H1 (cell line): ENCODE results near the gene BBC3. TPM values are rescaled to one million over a fixed set of nuclear protein-coding genes. Genes with fewer than 3 reads are reported as not detected.

Source experiments
- CTCF ChIA-PET: fragments of 300-600 bp; sonication (Branson Sonifier 250); formaldehyde crosslinking; loops from one replicate; lab custom pipeline; 2021; ENCODE audit not compliant: partially characterized antibody; lab: Charles Lee
- POLR2A ChIA-PET: fragments of 300-600 bp; sonication (Branson Sonifier 250); formaldehyde crosslinking; loops from one replicate; lab custom pipeline; 2021; ENCODE audit warnings: inconsistent platforms; ENCODE audit not compliant: partially characterized antibody; lab: Charles Lee
- DNase-seq, 2 experiments: peaks; one replicate each; pipeline versions ENCODE4 v3.0.0 to v3.0.0-alpha.2; 2010 to 2022; ENCODE audit warnings: low spot score in 2 of 2, low read depth in 1 of 2, mixed read lengths in 1 of 2
- FAIRE-seq: peaks from 2 replicates; lab custom pipeline; 2011; peaks lifted over from hg19 to GRCh38; lab: Jason Lieb, UNC
- H2AFZ ChIP-seq: 2 replicates; pipeline ENCODE4 v1.8.1; 2012; ENCODE audit warnings: low read length, inconsistent platforms
- H2AK5ac ChIP-seq: 2 replicates; pipeline ENCODE4 v1.6.1; 2013; ENCODE audit warnings: low read depth, low read length
- H2BK120ac ChIP-seq: replicated peaks from 2 replicates; pipeline ENCODE3; 2013; ENCODE audit warnings: low read depth, low read length, inconsistent platforms
- H2BK12ac ChIP-seq: 2 replicates; pipeline ENCODE4 v1.6.1; 2013; ENCODE audit warnings: low read depth, low read length
- H2BK15ac ChIP-seq: 2 replicates; pipeline ENCODE4 v1.6.1; 2013; ENCODE audit warnings: low read length
- H2BK20ac ChIP-seq: 2 replicates; pipeline ENCODE4 v1.6.1; 2013; ENCODE audit warnings: low read length
- H2BK5ac ChIP-seq: 2 replicates; pipeline ENCODE4 v1.6.1; 2013; ENCODE audit warnings: low read depth, low read length
- H3K14ac ChIP-seq: 2 replicates; pipeline ENCODE4 v1.6.1; 2013; ENCODE audit warnings: inconsistent platforms; ENCODE audit not compliant: insufficient read length
- H3K18ac ChIP-seq: 2 replicates; pipeline ENCODE4 v1.6.1; 2013; ENCODE audit warnings: low read length; ENCODE audit errors: extremely low read depth
- H3K23ac ChIP-seq: 2 replicates; pipeline ENCODE4 v1.6.1; 2013; ENCODE audit warnings: inconsistent platforms; ENCODE audit not compliant: insufficient read length
- H3K23me2 ChIP-seq: 2 replicates; pipeline ENCODE4 v1.6.1; 2013; ENCODE audit warnings: low read depth, low read length
- H3K27ac ChIP-seq: 2 replicates; pipeline ENCODE4 v1.6.1; 2011; ENCODE audit warnings: low read depth, low read length, inconsistent platforms
- H3K27me3 ChIP-seq, 4 experiments: replicated peaks in 1 of 4; 1 replicate in 1 of 4; 2 replicates in 3 of 4; pipeline versions ENCODE4 v1.6.1 to v1.8.1; 2011 to 2013; ENCODE audit warnings: low read length in 3 of 4, mild to moderate bottlenecking in 3 of 4, inconsistent platforms in 2 of 4, mixed read lengths in 2 of 4, moderate library complexity in 1 of 4; ENCODE audit not compliant: control insufficient read depth in 3 of 4, insufficient read depth in 3 of 4; ENCODE audit errors: extremely low read depth in 1 of 4
- H3K36me3 ChIP-seq, 4 experiments: 2 replicates each; pipeline versions ENCODE4 v1.6.1 to v1.8.1; 2011 to 2013; ENCODE audit warnings: mild to moderate bottlenecking in 4 of 4, low read length in 3 of 4, moderate library complexity in 2 of 4, control low read depth in 1 of 4, inconsistent platforms in 1 of 4; ENCODE audit not compliant: insufficient read depth in 4 of 4, control insufficient read depth in 2 of 4
- H3K4ac ChIP-seq: replicated peaks from 2 replicates; pipeline ENCODE3; 2013; ENCODE audit warnings: low read length, low read depth, mixed read lengths, inconsistent platforms; ENCODE audit not compliant: insufficient read length
- H3K4me1 ChIP-seq, 4 experiments: replicated peaks in 1 of 4; 1 replicate in 1 of 4; 2 replicates in 3 of 4; pipeline versions ENCODE4 v1.6.1 to v1.8.1; 2011 to 2013; ENCODE audit warnings: low read length in 3 of 4, inconsistent platforms in 2 of 4, mixed read lengths in 1 of 4; ENCODE audit not compliant: insufficient read depth in 4 of 4, control insufficient read depth in 3 of 4
- H3K4me2 ChIP-seq, 2 experiments: 2 replicates each; pipeline versions ENCODE4 v1.6.1 to v1.8.1; 2011 to 2013; ENCODE audit warnings: low read depth in 2 of 2, low read length in 2 of 2, control low read depth in 1 of 2, inconsistent platforms in 1 of 2, mild to moderate bottlenecking in 1 of 2; ENCODE audit not compliant: insufficient read depth in 1 of 2
- H3K4me3 ChIP-seq, 4 experiments: fragments of 200-600, 300-600 bp in 1 of 4; sonication (generic), shearing (Covaris generic), sonication (Bioruptor Twin) in 1 of 4; 2 replicates each; pipeline versions ENCODE4 v1.5.1 to v1.8.1; 2011 to 2016; ENCODE audit warnings: low read length in 4 of 4, low read depth in 3 of 4, control low read depth in 2 of 4, inconsistent platforms in 2 of 4, mild to moderate bottlenecking in 2 of 4, mixed read lengths in 1 of 4, moderate library complexity in 1 of 4; ENCODE audit not compliant: insufficient read depth in 2 of 4; ENCODE audit errors: extremely low read depth in 1 of 4
- H3K56ac ChIP-seq: replicated peaks from 2 replicates; pipeline ENCODE3; 2013; ENCODE audit warnings: low read depth, mild to moderate bottlenecking, mixed read lengths, low read length, inconsistent platforms; ENCODE audit not compliant: insufficient read length
- H3K79me1 ChIP-seq: 2 replicates; pipeline ENCODE4 v1.6.1; 2013; ENCODE audit warnings: low read depth, low read length, control low read depth
- H3K79me2 ChIP-seq, 2 experiments: 2 replicates each; pipeline versions ENCODE4 v1.6.1 to v1.8.1; 2012 to 2013; ENCODE audit warnings: low read length in 2 of 2, mild to moderate bottlenecking in 2 of 2, inconsistent platforms in 1 of 2; ENCODE audit not compliant: insufficient read depth in 2 of 2, control insufficient read depth in 1 of 2
- H3K9ac ChIP-seq, 4 experiments: replicated peaks in 1 of 4; 1 replicate in 1 of 4; 2 replicates in 3 of 4; pipeline versions ENCODE4 v1.6.1 to v1.8.1; 2011 to 2013; ENCODE audit warnings: low read depth in 3 of 4, low read length in 3 of 4, control low read depth in 2 of 4, mild to moderate bottlenecking in 2 of 4, moderate library complexity in 2 of 4, inconsistent platforms in 1 of 4; ENCODE audit errors: extremely low read depth in 1 of 4
- H3K9me3 ChIP-seq, 2 experiments: 2 replicates each; pipeline versions ENCODE4 v1.6.1 to v1.8.1; 2012 to 2013; ENCODE audit warnings: mild to moderate bottlenecking in 2 of 2, moderate library complexity in 2 of 2, control low read depth in 1 of 2, inconsistent platforms in 1 of 2, low read depth in 1 of 2, low read length in 1 of 2, mixed read lengths in 1 of 2; ENCODE audit not compliant: insufficient read depth in 2 of 2
- H4K20me1 ChIP-seq, 2 experiments: replicated peaks in 1 of 2; 2 replicates each; pipeline versions ENCODE3 to v1.8.1; 2011 to 2013; ENCODE audit warnings: inconsistent platforms in 2 of 2, low read length in 2 of 2, mild to moderate bottlenecking in 1 of 2; ENCODE audit not compliant: insufficient read depth in 2 of 2, control insufficient read depth in 1 of 2
- H4K5ac ChIP-seq: 2 replicates; pipeline ENCODE4 v1.6.1; 2013; ENCODE audit warnings: low read length, low read depth, mixed read lengths, inconsistent platforms; ENCODE audit not compliant: insufficient read length
- H4K8ac ChIP-seq: 2 replicates; pipeline ENCODE4 v1.8.0; 2013; ENCODE audit warnings: mild to moderate bottlenecking, moderate library complexity, low read length, inconsistent platforms; ENCODE audit not compliant: insufficient read depth; ENCODE audit errors: extremely low read depth
- H4K91ac ChIP-seq: replicated peaks from 2 replicates; pipeline ENCODE3; 2013; ENCODE audit warnings: low read length, mixed read lengths, inconsistent platforms; ENCODE audit not compliant: insufficient read length
- CBX5 ChIP-seq: fragments of 300-800, 300-1000 bp; sonication (generic); IDR thresholded peaks from 2 replicates; pipeline ENCODE4 v1.7.1; 2016; ENCODE audit warnings: antibody characterized with exemption, low read length, low read depth
- CREB1 ChIP-seq: IDR thresholded peaks from 2 replicates; pipeline ENCODE4 v1.6.1; 2012; ENCODE audit warnings: inconsistent platforms
- EP300 ChIP-seq, 2 experiments: IDR thresholded peaks; 1 replicate in 1 of 2; 2 replicates in 1 of 2; pipeline ENCODE4 v1.6.1; 2011 to 2012; ENCODE audit warnings: low read depth in 2 of 2, low read length in 2 of 2, mild to moderate bottlenecking in 2 of 2, borderline replicate concordance in 1 of 2, inconsistent platforms in 1 of 2, moderate library complexity in 1 of 2
- FOSL1 ChIP-seq: IDR thresholded peaks from 2 replicates; pipeline ENCODE4 v1.6.1; 2011; ENCODE audit warnings: mild to moderate bottlenecking, low read depth, low read length, moderate library complexity; ENCODE audit not compliant: insufficient read depth
- HDAC2 ChIP-seq, 2 experiments: fragments of 300-600 bp in 1 of 2; sonication (generic) in 1 of 2; IDR thresholded peaks; 2 replicates each; pipeline ENCODE4 v1.6.1; 2011 to 2012; ENCODE audit warnings: low read depth in 2 of 2, low read length in 2 of 2, mild to moderate bottlenecking in 2 of 2, moderate library complexity in 2 of 2, borderline replicate concordance in 1 of 2, inconsistent platforms in 1 of 2
- JUN ChIP-seq: IDR thresholded peaks from 2 replicates; pipeline ENCODE4 v1.6.1; 2011; ENCODE audit warnings: low read depth, mild to moderate bottlenecking, improper control_type of control experiment, low read length
- KDM4A ChIP-seq: IDR thresholded peaks from one replicate; pipeline ENCODE4 v1.7.1; 2012; ENCODE audit warnings: low read depth, mild to moderate bottlenecking, moderate library complexity, low read length, inconsistent platforms; ENCODE audit not compliant: severe bottlenecking
- KDM5A ChIP-seq: fragments of 200-600 bp; IDR thresholded peaks from 2 replicates; pipeline ENCODE4 v1.7.1; 2012; ENCODE audit warnings: mild to moderate bottlenecking, low read length, inconsistent platforms, mixed read lengths
- POLR2AphosphoS5 ChIP-seq: IDR thresholded peaks from 2 replicates; pipeline ENCODE4 v1.6.1; 2011; ENCODE audit warnings: low read depth, low read length
- RBBP5 ChIP-seq: IDR thresholded peaks from 2 replicates; pipeline ENCODE4 v1.7.1; 2012; ENCODE audit warnings: low read depth, mild to moderate bottlenecking, inconsistent platforms, low read length, moderate library complexity, borderline replicate concordance
- SP1 ChIP-seq: IDR thresholded peaks from 2 replicates; pipeline ENCODE4 v1.6.1; 2011; ENCODE audit warnings: low read depth, low read length
- YY1 ChIP-seq: IDR thresholded peaks from 2 replicates; pipeline ENCODE4 v1.6.1; 2011; ENCODE audit warnings: low read depth, mild to moderate bottlenecking, low read length
- WGBS, 2 experiments: shearing (Covaris generic) in 1 of 2; methylation state at CpG; one replicate each; pipeline versions ENCODE4 v1.1.6 to v1.1.7; 2013 to 2015; ENCODE audit warnings: low lambda C conversion rate in 2 of 2, mixed read lengths in 2 of 2, inconsistent platforms in 1 of 2, low coverage in 1 of 2, missing lambda C conversion rate in 1 of 2; ENCODE audit not compliant: insufficient replicate concordance in 2 of 2, insufficient coverage in 1 of 2, insufficient read length in 1 of 2; ENCODE audit errors: extremely low coverage in 1 of 2, missing lambda C conversion rate in 1 of 2; 5-methylcytosine and 5-hydroxymethylcytosine counted together
- polyA plus RNA-seq, 7 experiments: library from polyadenylated mRNA; depleted of rRNA in 3 of 7; stranded (reverse) in 5 of 7; unstranded in 2 of 7; fragments of >200 nt in 5 of 7; fragments of 200-250 nt in 2 of 7; gene quantifications; 1 replicate in 5 of 7; 2 replicates in 1 of 7; 4 replicates in 1 of 7; pipeline versions ENCODE4 v1.2.1 to v1.2.3, GENCODE V29; 2011 to 2013; ENCODE audit warnings: missing spikeins in 2 of 7, mixed read lengths in 2 of 7
- total RNA-seq: library from RNA; stranded (reverse); fragmentation: NEBNext Ultra II Directional; extraction: Animal tissue kit (Norgen Biotek cat#: 25700); gene quantifications from 2 replicates; pipeline ENCODE4 v1.2.1, GENCODE V29; 2021
- TF ChIP-seq, protein P1 (sequence below): IDR thresholded peaks from 2 replicates; pipeline ENCODE4 v1.6.1; 2011; ENCODE audit warnings: low read depth, mild to moderate bottlenecking, low read length; ENCODE audit not compliant: insufficient read depth

Gene BBC3
- total and polyA plus RNA-seq, 2 of the 8 experiments (the other 6 are each of a cell fraction or from before 2014, with no cell fraction given), result 13.2 to 21.6 TPM

DNA sequence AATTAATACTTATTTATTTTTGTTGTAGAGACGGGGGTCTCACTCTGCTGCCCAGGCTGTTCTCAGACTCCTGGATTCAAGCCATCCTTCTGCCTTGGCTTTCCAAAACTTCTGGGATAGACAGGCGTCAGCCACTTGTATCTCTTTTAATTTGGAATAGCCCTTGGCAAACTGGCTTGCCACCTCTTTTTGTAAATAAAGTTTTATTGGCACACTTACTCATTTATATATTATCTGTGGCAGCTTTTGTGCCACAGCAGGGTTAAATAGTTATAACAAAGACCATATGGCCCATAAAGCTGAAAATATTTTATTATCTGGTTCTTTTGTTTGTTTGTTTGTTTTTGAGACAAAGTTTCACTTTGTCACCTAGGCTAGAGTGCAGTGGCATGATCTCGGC lies 30.5 kb downstream of the BBC3 start:
- H3K9me3 ChIP-seq, result no peaks in the 10 kb centered on the region
- no peak overlapping the region for H3K9ac ChIP-seq
- no peak overlapping the region for H2BK120ac ChIP-seq
- H3K79me1 ChIP-seq, result no peaks in the 10 kb centered on the region
- no peak overlapping the region for H3K4me3 ChIP-seq
- no peak overlapping the region for H4K8ac ChIP-seq
- peaks cover 3 to 7% of the 10 kb centered on the region in 2 experiments for H4K20me1 ChIP-seq
- H3K23ac ChIP-seq, result no peak overlapping the region
- no peak overlapping the region for H3K4ac ChIP-seq
- no peak overlapping the region for H2BK5ac ChIP-seq
- POLR2A ChIA-PET, result interaction anchor here (0.7 to 2.2 kb wide), 6 partner anchors 9 to 77 kb away, joined by 3 to 5 read pairs (median 4); no protein-coding TSS in a partner anchor
- H3K4me1 ChIP-seq, result no peaks in the 10 kb centered on the region
- no peak overlapping the region for H3K56ac ChIP-seq
- H3K14ac ChIP-seq, result no peak overlapping the region
- H3K23me2 ChIP-seq, result no peaks in the 10 kb centered on the region
- CTCF ChIA-PET, result interaction anchor here (0.7 to 3.0 kb wide), 7 partner anchors 10 to 60 kb away, joined by 3 to 24 read pairs (median 6); no protein-coding TSS in a partner anchor
- no peak overlapping the region for H3K4me2 ChIP-seq
- H3K27me3 ChIP-seq, result no peaks in the 10 kb centered on the region
- no peak overlapping the region for H3K27ac ChIP-seq
- no peak overlapping the region for H3K18ac ChIP-seq
- WGBS, 2 experiments, result 97% methylated on average over 3 of the region's 3 CpGs; no CpG with 5 or more reads in 1 of the 2 experiments
- no peak overlapping the region for H2BK20ac ChIP-seq
- no peak for FAIRE-seq
- no peak overlapping the region for H2AFZ ChIP-seq
- no peak overlapping the region for H2BK15ac ChIP-seq
- H2AK5ac ChIP-seq, result no peak overlapping the region
- no peak overlapping the region for H2BK12ac ChIP-seq
- DNase-seq, result no peak
- H3K79me2 ChIP-seq, result no peaks in the 10 kb centered on the region; a peak in 1 of 4 replicates
- peaks cover 16 to 66% (median 53%) of the 10 kb centered on the region in 4 experiments for H3K36me3 ChIP-seq
- H4K91ac ChIP-seq, result no peak overlapping the region
- no peak overlapping the region for H4K5ac ChIP-seq
- TF ChIP-seq YY1, result no peak
- TF ChIP-seq EP300 (IDR thresholded peaks at IDR 0.05; ENCODE audit: borderline replicate concordance in 1 of 2, low read depth in 2 of 2, low read length in 2 of 2), result no peak
- TF ChIP-seq POLR2AphosphoS5, result no peak
- TF ChIP-seq FOSL1, result no peak
- TF ChIP-seq CREB1, result no peak
- no peak for TF ChIP-seq HDAC2 (IDR thresholded peaks at IDR 0.05; ENCODE audit: borderline replicate concordance in 1 of 2, low read depth in 2 of 2, low read length in 2 of 2)
- TF ChIP-seq RBBP5, result no peak
- no peak for TF ChIP-seq SP1
- no peak for TF ChIP-seq CBX5
- TF ChIP-seq JUN, result no peak
- TF ChIP-seq KDM5A, result no peak
- TF ChIP-seq, protein P1, sequence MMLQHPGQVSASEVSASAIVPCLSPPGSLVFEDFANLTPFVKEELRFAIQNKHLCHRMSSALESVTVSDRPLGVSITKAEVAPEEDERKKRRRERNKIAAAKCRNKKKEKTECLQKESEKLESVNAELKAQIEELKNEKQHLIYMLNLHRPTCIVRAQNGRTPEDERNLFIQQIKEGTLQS, result no peak
- no peak for TF ChIP-seq KDM4A
